Upper lobe of right lung (tissue), 1 donor: ENCODE data around the gene UAP1. TPM values are rescaled to one million over a fixed set of nuclear protein-coding genes. Genes with fewer than 3 reads are reported as not detected.
"Not testable (repeated sequence)": the region's sequence is repeated elsewhere in the genome, so short reads cannot be mapped to it uniquely, and the experiment has no call there.

Source experiments
- ATAC-seq: fragments of 200-7000 bp; cut with Tn5 transposase; one replicate; pipeline ENCODE4 v1.9.1; 2020; ENCODE audit warnings: mild to moderate bottlenecking, moderate library complexity
- DNase-seq: peaks from one replicate; pipeline ENCODE4 v3.0.0-alpha.2; 2020
- H3K27ac ChIP-seq: fragments of 200-600 bp; one replicate; pipeline ENCODE4 v1.8.0; 2022
- H3K27me3 ChIP-seq: fragments of 200-600 bp; one replicate; pipeline ENCODE4 v1.8.0; 2022; ENCODE audit warnings: mild to moderate bottlenecking
- H3K36me3 ChIP-seq: fragments of 200-600 bp; one replicate; pipeline ENCODE4 v1.8.0; 2022
- H3K4me1 ChIP-seq: fragments of 200-600 bp; one replicate; pipeline ENCODE4 v1.8.0; 2022
- H3K4me3 ChIP-seq: fragments of 200-600 bp; one replicate; pipeline ENCODE4 v1.8.0; 2022; ENCODE audit warnings: mild to moderate bottlenecking
- H3K9me3 ChIP-seq: fragments of 200-600 bp; one replicate; pipeline ENCODE4 v1.8.0; 2022
- CTCF ChIP-seq: fragments of 200-600 bp; IDR thresholded peaks from one replicate; pipeline ENCODE4 v1.8.0; 2022; ENCODE audit warnings: antibody characterized with exemption
- intact Hi-C: fragments of 100-400 bp; cut with DNase I; formaldehyde crosslinking; loops from one replicate; pipeline ENCODE4 v1.11.0; 2022
- total RNA-seq: library from RNA; stranded (reverse); fragmentation: NEBNext Ultra II Directional; extraction: Animal tissue kit (Norgen Biotek cat#: 25700); gene quantifications from one replicate; pipeline ENCODE4 v1.2.1, GENCODE V29; 2021
- donor health status: DM: no; HTN: yes; CAD: no; lungs with severe emphysema.

UAP1 gene
- total RNA-seq, 1 donor from 2014 or later = 35.0 TPM

DNA sequence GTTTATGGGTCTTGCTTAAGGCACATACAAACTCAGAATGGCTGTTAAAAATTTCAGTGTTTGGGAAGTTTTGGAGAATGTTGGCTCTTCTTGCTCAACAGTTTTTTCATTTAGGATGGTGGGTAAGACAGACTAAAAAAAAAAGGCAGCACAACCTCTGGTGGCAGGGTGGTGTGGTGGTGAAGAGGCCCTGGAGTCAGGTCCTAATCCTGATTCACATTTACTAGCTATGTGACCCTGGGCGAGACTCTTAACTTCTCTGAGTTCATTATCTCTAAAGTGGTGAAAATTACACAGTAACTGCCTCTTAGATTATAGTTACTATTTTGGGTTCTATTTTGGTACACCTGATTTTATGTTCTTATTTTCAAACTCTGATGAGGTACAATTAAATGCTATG, 11.6 kb downstream of the UAP1 start:
- intact Hi-C loops = no loop called here
- H3K27ac ChIP-seq = no peak overlapping the region
- ATAC-seq (no peak), DNase-seq (no peak)
- no peaks in the 10 kb centered on the region for H3K27me3 ChIP-seq
- peaks cover 18% of the 10 kb centered on the region for H3K36me3 ChIP-seq
- H3K9me3 ChIP-seq = no peaks in the 10 kb centered on the region
- no peak overlapping the region for H3K4me3 ChIP-seq
- peaks cover 4% of the 10 kb centered on the region for H3K4me1 ChIP-seq
- no peak for TF ChIP-seq CTCF

DNA sequence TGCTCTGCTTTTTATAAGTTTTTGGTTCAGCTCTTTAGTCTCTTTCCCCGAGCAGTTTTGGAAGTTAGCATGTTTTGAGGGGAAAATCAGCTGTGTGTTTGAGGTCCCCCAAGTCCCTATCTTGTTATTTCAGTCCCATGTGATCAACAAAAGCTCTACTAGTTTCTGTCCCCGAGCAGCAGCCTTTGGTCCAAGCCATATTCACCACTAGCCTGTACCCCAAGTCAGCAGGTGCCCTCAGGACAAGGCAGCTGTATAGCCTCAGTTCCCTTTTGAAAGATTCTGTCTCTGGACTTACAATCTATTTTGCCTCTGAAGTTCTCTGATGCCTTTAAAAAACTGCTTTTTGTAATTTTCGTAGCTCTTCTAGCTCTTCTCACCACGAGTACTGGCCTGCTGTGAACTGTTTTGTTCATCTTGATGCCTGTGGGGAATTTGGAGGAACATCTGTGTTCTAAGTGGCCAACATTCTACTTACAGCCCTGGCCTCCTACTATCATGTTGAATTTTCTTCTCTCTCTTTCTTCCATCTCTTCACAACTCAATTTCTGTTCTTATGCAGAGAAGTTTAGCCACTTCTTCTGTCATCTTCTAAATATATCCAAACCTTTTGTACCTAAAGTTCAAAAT, 16.7 kb downstream of the UAP1 start:
- intact Hi-C loops = no loop called here

DNA sequence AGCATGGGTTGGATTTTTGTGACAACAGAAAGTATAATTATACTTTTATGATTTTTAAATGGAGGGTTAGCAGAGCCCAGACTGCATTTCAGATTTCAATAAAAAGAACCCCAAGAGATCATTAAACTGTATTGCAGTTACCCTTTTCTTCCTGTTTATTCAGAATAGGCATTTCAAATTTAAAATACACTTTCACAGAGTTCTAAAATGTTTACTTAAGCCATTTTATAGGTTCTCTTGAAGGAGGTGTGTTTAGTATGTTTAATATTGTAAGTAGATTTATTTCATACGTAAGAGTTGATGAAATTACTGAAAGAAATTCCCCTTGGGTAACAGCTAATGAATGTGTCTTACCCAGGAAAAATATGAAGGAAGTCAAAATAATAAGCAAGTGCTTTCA, 17.4 kb downstream of the UAP1 start:
- DNase-seq (no peak), ATAC-seq (no peak)
- no peaks in the 10 kb centered on the region for H3K4me1 ChIP-seq
- no peak overlapping the region for H3K4me3 ChIP-seq
- peaks cover 69% of the 10 kb centered on the region for H3K36me3 ChIP-seq
- no peak overlapping the region for H3K27ac ChIP-seq
- no peaks in the 10 kb centered on the region for H3K27me3 ChIP-seq
- intact Hi-C loops = no loop called here
- H3K9me3 ChIP-seq = no peaks in the 10 kb centered on the region
- TF ChIP-seq CTCF = no peak

More for the DNA sequence above, 16.7 kb downstream of the UAP1 start:
- no peak for DNase-seq
- H3K9me3 ChIP-seq = no peaks in the 10 kb centered on the region
- peaks cover 62% of the 10 kb centered on the region for H3K36me3 ChIP-seq
- no peaks in the 10 kb centered on the region for H3K4me1 ChIP-seq
- no peak overlapping the region for H3K27ac ChIP-seq
- TF ChIP-seq CTCF = no peak
- no peak for ATAC-seq
- no peak overlapping the region for H3K4me3 ChIP-seq
- no peaks in the 10 kb centered on the region for H3K27me3 ChIP-seq

DNA sequence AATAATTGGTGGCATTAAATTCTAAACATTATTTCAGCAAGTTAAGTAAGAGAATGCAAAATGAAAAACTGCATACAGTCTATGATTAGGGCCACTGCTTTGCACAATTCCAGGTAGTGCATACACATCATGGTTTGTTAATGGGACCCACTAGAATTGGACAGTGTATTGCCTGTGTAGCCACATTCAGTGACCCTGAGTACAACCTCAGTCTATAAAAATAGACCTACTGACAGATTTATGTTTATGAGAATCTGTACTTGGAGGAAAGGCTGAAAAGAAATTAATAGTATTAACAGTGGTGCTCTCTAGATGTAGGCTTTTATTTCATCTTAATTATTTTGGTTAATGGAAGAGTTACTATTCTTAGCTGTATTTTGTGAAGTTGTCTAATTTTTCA, 18.8 kb downstream of the UAP1 start:
- ATAC-seq (no peak), DNase-seq (no peak)
- Histone ChIP-seq H3K9me3 (no peaks in the 10 kb centered on the region), H3K36me3 (peaks cover 77% of the 10 kb centered on the region), H3K27me3 (no peaks in the 10 kb centered on the region), H3K27ac (no peak overlapping the region), H3K4me1 (no peaks in the 10 kb centered on the region), H3K4me3 (no peak overlapping the region)
- no peak for TF ChIP-seq CTCF
- intact Hi-C loops = no loop called here

GRCh38 chr1:162582901-162583300, 21.4 kb downstream of the UAP1 start:
- intact Hi-C loops, H3K4me1 ChIP-seq, H3K9me3 ChIP-seq, H3K27ac ChIP-seq, DNase-seq, H3K4me3 ChIP-seq, ATAC-seq, H3K27me3 ChIP-seq: not testable (repeated sequence)
- peaks cover 91% of the 10 kb centered on the region for H3K36me3 ChIP-seq

- DNase-seq, H3K4me1 ChIP-seq, H3K27ac ChIP-seq, H3K27me3 ChIP-seq, H3K9me3 ChIP-seq, intact Hi-C loops, ATAC-seq, H3K4me3 ChIP-seq: not testable (repeated sequence)
- peaks cover 79% of the 10 kb centered on the region for H3K36me3 ChIP-seq
Measured at GRCh38 chr1:162585101-162585500, 23.6 kb downstream of the UAP1 start.

GRCh38 chr1:162587347-162587746, 25.8 kb downstream of the UAP1 start:
- no peak overlapping the region for H3K27ac ChIP-seq
- peaks cover 65% of the 10 kb centered on the region for H3K36me3 ChIP-seq
- intact Hi-C loops = no loop called here
- no peak overlapping the region for H3K4me3 ChIP-seq
- H3K27me3 ChIP-seq = no peaks in the 10 kb centered on the region
- DNase-seq = no peak
- no peak for ATAC-seq
- no peaks in the 10 kb centered on the region for H3K4me1 ChIP-seq
- no peak for TF ChIP-seq CTCF
- H3K9me3 ChIP-seq = no peaks in the 10 kb centered on the region
